Mucosa of gallbladder (tissue), 1 donor: ENCODE measurements around the gene SLC39A11. TPM values are rescaled to one million over a fixed set of nuclear protein-coding genes. Genes with fewer than 3 reads are reported as not detected.
"Not testable (repeated sequence)": the region's sequence is repeated elsewhere in the genome, so short reads cannot be mapped to it uniquely, and the experiment has no call there.

Experiments
- DNase-seq: peaks from one replicate; pipeline ENCODE4 v3.0.0-alpha.2; 2020; ENCODE audit warnings: low spot score
- total RNA-seq: library from RNA; stranded (reverse); gene quantifications from one replicate; pipeline ENCODE4 v1.2.1, GENCODE V29; 2021
- donor health status: DM: no; HTN: no; CAD: no.

Gene SLC39A11, protein sequence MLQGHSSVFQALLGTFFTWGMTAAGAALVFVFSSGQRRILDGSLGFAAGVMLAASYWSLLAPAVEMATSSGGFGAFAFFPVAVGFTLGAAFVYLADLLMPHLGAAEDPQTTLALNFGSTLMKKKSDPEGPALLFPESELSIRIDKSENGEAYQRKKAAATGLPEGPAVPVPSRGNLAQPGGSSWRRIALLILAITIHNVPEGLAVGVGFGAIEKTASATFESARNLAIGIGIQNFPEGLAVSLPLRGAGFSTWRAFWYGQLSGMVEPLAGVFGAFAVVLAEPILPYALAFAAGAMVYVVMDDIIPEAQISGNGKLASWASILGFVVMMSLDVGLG
- 62.8 TPM for total RNA-seq

DNA sequence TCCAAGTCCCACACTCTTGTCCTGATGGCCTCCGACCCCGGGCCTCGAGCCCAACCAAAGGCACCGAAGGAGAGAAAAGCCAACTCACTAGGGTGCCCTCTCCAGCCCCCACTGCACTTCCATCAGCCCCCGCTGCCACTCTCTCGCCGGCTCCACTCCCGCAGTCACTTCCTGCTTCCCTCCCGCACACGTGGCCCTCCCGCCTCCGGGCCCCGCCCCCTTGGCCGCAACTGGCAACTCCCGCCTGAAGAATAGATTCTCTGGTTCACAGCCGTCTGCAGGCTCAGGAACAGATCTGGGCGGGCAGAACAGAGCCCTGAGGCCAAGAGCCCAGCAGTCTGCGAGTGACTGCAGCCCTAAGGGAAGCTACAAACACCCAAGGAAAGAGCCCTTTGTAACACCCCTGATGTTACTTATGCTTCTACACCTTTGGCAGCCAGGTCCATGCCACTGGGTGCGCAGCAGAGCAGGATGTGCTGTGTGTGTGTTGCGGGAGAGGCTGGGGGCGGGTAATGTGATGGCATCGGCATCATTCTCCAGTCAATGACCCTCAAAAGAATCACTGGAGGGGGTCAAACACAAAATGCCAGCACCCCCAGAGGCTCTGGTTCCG, at the start of gene SLC39A11:
Gene SLC39A11 (minus strand): TSS at position 166 of the 613 bp plus-strand sequence. CDS start 3,924 bp downstream, outside the sequence.
- peak; percentile 92 for DNase-seq

DNA sequence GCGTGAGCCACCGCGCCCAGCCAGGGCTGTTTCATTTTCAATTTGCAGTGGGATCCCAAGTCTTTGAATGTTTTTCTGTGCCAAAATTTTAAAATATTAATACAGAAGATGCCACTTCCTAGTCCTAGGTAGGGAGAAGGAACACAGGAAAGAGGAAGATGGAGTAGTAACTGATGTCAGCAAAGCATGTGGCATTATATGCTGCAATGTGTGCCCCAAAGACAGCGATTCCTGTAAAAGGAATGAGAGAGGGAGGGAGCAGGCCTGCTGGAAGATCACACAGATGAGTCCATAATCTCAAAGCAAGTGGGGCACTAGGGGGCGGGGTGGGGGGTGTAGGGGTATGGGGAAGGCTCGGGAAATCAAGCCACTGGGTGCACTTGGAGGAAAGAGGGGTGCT, 48.9 kb upstream of the SLC39A11 start:
- DNase-seq = no peak

DNA sequence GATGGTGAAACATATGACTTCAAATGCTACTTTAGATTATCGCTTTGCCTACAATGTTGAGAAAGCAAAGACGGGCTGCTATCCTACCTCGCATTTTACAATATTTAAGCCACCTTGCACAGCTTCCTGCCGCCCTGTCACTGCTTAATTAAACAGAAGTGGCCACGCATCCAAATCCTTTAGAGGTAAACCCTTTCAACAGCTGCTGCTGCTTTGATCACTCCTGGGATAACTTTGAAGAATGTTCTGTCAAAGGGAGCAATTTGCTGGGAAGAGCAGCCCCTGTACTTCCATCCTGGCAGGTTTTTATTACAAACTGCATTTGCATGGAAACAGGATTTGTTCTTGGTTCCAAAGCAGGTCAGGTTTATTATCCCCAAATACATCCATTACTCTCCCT, 48.1 kb upstream of the SLC39A11 start:
- DNase-seq = no peak

DNA sequence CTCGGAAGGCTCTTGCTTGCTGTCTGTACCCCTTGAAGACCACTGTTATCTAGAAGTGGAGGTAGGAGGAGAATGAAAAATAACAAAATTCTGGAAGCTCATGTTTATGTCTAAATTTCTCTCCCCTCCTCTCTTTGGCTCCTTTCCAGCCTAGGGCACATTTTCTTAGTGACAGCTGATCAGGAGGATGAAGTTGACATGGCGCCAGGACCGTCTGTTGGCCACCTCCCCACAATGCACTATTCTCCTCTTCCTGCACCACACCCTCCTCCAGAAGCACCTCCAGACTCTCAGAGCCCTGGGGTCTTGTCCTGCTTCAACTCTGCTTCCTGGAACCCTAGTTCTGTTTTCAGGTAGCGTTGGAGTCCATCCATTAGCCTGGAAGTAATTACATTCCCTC, 46.8 kb upstream of the SLC39A11 start:
- no peak for DNase-seq

DNA sequence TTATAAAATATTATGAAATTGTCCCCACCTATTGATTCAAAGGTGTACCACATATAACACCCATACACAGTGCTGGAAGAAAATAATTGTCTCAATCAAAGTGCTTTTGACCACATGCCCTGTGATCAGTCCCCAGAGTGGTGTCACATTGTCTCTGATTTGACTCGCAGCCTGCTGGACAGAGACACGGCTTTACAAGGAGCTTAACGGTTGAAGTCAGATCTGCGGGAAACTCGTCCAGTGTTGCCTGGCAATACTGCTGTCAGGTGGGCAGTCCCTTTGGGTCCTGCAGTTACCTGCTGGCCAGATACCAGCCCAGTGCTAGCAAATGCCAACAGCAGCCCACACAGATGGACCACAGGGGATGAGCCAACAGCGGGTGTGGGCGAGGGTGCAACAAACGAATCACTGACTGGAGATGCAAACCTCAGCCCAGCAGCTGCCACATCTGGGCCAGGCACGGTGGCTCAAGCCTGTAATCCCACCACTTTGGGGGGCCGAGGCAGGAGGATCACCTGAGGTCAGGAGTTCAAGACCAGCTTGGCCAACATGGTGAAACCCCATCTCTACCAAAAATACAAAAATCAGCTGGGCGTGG, 46.2 kb upstream of the SLC39A11 start:
- DNase-seq = no peak

DNA sequence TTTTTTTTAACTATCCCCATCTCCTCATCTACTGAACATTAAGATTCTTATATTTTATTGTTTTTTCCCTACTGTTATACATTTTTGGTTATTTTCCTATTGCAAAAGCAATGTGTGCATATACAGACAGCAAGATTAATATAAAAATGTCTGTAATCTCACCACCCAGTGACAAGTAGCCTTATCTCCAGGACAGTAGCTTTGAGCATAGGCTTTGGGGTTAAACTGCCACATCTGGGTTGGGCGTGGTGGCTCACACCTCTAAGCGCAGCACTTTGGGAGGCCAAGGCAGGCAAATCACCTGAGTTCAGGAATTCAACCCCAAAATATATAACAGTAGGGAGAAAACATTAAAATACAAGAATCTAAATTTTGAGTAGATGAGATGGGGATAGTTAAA, 44.9 kb upstream of the SLC39A11 start:
- DNase-seq = no peak

DNA sequence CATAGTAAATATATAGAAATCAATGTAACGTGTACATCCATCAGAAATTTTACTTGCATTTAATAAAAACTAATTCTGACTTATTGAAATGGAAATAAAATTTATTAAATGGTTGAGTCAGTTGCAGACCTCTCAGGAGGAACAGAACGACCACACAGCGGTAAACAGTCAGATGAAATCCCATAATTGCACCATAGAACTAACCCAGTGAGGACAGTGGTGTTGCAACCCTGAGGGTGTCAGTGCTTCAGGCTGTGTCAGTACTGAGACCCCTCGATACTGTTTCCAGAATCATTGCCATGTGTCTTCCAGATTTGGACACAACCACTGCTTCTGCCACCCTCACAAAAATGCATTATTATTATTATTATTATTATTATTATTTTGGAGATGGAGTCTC, 43.3 kb upstream of the SLC39A11 start:
- no peak for DNase-seq

DNA sequence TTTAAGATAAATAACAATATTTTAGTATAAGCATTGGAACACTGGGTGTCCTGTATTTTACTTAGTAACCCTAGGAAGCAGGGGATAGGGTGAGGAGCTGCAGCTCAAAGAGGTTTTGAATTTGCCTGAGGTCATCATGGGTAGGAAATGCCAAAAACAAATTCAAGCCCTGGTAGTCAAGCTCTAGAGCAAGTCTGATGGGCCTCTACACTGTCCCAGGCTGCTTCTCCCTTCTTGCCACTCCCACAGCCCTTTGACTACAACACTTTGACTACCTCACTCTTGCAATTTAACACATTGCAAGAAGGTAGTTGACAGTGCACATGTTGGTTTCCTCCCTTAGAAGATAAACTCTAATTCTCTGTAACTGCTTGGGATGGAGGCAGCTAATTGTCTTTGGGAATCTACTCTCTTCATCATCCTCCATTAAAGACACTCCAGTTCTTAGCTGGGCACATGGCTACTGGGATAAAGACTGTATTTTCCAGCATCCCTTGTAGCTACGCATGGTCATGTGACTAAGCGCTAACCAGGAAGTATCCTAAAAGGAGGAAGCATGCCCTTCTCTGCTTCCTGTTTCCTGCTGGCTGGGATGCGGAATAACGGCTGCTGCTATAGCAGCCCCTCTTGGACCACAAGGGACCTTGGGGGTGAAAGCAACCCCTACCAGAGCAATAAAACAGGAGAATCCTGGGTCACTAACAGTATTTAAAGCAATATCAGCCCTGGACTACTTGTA, 41.6 kb upstream of the SLC39A11 start:
- no peak for DNase-seq

DNA sequence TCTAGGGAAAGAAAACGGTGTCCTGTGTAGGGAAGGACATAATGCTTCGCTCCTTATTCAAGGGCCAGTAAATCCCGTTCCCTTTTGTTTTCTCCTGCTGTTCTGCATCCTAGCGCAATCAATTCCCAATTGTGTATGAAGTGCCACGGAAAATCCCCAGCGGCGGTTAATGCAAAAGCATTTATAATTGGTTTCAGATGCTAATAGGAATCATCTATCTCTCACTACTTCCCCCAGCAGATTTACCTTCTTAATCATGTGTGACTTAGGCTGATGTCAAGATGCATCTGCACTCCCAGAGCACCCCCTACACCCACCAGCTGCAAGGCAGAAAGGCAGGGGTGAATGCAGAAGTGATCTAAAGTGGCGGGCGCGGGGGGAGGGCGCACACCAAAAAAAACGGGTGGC, 39.6 kb upstream of the SLC39A11 start:
- DNase-seq = no peak

DNA sequence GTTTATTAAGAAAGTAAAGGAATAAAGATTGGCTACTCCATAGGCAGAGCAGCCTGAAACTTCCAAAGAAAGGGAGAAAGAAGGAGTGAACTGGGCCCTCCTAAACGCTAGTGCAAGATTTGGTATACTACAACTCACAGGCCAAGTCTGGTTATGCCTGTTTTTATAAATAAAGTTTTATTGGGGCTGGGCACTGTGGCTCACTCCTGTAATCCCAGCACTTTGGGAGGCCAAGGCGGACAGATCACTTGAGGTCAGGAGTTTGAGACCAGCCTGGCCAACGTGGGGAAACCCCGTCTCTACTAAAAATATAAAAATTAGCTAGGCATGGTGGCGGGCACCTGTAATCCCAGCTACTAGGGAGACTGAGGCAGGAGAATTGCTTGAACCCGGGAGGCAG, 39.0 kb upstream of the SLC39A11 start:
- DNase-seq = not testable (repeated sequence)

DNA sequence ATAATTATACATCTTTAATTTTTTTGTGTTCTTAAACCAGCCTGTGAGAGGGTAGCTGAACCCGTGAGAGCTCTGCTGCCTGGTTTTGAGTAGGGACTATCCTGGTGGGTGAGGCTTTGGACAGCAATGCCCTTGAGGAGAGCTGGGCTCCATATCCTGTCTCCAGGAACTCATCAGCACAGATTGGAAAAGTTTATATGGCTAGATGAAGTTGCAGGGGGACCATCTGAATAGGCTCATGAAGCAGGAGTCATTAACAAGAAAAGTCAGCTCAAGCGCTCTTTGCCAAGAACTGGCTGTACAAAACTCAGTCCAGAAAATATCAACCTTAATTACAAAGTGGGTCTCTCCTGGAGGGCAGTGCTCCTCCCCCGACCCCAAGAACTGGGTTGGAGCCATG, 38.5 kb upstream of the SLC39A11 start:
- no peak for DNase-seq

DNA sequence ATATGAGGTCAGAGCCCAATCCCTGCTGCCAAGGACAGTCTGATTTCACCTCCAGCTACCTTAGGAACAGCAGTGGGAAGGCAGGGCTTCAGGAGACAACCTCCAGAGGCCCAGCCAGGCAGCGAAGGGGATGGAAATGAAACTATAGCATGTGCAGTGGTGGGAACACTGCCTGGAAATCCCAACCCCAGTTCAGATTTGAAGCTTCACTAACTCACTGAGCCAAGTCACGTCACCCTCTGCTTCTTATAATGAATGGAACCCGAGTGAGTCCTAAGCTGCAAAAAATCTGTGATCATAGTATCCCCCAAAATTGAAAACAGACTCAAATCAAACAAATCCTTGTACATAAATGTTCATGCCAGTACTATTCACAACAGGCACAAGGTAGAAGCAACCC, 36.0 kb upstream of the SLC39A11 start:
- no peak for DNase-seq

DNA sequence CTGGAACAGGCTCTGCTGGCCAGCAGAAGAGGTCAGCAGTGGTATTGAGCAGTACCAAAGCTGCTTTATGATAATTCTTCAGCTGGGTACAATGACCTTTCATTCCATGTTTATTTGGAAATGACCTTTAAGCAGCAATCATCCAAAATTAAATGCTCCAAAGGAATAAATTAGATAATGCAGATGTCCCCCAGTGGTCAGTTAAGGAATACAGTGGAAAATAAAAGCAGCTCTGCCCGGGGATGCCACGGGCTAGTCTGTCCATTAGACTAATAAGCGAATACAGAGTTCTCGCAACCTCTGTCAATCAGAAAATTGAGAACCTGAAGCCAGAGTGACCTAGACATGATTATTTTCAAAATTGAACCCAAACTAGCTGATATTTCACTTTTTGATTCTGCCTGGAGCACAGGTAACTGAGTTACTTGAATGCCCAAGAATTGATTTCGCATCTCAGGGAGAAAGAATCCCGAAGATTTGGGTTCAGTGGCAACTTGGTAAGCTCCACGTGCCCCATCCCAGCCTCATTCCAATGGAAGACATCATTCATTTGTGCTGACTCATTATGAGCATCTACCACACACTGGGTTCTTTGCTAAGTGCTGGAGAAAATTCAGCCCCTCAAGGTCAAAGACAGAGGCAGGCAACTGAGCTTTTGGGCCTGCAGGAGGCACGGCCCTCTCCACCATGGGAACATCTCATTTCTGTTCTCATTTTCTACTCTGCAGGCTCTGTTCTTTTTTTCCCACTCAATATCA, 34.4 kb upstream of the SLC39A11 start:
- DNase-seq = no peak

DNA sequence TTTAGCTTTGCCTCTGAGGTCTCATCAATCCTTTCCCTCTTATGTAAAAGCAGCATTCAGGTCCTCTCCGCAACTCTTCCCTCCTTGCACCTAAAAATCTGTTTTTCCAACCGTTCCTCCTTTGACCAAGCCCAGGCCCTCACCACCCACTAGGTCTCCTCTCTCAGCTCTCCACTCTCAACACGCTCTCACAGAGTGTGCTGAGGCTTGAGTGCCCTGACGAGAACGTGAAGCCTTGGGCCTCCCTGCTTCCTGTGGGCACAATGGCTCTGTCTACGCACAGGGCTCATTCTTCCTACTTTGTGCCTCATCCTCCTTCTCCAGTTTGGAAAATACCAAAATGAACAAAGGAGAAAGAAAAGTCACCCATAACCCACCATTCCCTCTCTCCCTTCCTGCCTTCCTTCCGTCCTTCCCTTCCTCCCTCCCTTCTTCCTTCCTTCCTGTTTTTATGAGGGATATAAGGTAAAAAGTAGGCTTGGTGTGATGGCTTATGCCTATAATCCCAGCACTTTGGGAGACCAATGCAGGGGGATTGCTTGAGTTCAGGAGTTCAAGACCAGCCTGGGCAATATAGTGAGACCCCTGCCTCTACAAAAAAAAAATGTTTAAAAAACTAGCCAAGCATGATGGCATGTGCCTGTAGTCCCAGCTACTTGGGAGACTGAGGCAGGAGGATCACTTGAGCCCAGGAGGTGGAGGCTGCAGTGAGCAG, 31.3 kb upstream of the SLC39A11 start:
- DNase-seq = no peak

DNA sequence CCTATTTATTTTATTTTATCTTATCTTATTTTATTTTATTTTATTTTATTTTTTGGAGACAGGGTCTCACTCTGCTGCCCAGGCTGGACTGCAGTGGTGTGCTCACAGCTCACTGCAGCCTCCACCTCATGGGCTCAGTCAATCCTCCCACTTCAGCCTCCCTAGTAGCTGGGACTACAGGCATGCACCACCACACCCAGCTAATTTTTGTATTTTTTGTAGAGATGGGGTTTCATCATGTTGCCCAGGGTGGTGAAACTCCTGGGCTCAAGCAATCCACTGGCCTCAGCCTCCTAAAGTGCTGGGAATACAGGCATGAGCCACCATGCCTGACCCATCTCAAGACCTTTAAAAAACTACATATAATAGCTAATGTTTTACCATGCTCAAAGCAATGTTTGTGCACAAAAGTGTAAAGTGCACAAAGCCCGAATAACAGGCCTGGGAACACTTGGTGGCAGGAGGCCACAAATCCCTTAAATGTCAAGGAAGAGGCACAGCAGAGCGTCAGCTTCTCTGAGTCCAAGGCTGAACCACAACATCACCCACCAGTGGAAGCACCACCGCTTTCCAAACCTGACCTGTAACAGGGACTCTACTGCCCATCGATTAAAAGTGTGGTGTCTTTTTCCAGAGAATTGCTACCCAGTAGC, 30.6 kb upstream of the SLC39A11 start:
- DNase-seq = no peak

DNA sequence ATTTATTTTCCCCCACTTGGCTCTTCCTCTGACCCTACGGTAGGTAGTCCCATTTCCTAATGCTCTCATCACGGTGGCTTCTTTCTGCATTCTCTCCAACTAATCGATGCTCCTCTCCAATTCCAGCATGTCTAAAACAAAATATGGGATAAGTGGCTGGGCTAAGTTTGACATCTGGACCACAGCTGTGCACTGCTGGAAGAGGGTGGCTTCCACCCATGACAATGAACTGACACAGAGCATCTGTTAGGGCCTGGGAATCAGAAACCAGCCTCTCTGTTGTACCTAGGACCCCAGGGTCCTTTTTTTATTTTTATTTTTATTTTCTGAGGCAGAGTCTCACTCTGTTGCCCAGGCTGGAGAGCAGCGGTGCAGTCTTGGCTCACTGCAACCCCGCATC, 29.0 kb upstream of the SLC39A11 start:
- DNase-seq = no peak

DNA sequence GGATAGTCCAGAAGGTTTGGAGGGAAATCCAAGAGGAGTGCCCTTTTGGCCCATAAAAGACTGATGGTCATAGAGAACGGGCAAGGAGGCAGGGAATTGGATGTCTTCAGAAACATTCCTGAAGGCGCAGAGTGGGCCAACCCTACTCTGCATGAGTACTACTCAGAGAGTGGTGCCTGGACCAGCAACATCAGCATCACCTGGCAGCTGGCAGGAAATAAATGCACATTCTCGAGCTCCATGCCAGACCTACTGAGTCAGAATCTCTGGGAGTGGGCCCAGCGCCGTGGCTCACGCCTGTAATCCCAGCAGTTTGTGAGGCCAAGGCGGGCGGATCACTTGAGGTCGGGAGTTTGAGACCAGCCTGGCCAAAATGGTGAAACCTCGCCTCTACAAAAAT, 27.1 kb upstream of the SLC39A11 start:
- no peak for DNase-seq

DNA sequence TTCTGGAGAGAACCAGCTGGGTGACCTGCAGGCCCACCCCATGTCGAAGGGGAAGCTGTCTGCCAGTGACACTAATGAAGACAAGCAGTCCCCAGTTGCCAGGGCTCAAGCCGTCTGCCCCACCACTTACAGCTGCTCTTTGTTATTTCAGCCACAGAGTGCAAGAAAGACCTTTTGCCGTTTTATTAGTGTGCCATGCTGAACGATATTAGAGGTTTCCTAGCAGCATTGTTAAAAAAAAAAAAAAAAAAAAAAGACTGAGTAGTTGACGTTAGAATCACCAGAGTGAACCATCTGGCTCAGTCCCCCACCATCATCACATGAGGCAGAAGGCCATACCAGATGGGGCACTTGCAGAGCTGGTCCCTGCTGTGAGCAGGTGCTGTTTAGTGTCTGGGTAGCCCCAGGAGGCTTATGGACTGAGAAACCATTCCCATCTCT, 26.5 kb upstream of the SLC39A11 start:
- no peak for DNase-seq

DNA sequence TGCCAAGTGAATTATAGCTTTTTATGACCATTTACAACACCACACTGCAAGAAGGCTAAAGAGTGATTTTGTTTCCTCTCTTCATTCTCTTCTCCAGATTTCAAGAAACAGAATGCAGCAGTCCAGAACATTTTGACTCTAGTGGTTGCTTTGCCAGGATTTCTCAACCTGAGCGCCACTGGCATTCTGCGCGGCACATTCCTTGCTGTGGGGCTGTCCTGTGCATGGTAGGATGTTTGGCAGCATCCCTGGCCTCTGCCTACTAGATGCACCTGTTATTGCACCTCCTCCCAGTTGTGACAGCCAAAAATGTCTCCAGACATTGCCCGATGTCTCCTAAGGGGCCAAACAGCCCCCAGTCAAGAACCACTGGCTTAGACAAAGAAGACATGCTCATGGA, 25.7 kb upstream of the SLC39A11 start:
- DNase-seq = no peak

DNA sequence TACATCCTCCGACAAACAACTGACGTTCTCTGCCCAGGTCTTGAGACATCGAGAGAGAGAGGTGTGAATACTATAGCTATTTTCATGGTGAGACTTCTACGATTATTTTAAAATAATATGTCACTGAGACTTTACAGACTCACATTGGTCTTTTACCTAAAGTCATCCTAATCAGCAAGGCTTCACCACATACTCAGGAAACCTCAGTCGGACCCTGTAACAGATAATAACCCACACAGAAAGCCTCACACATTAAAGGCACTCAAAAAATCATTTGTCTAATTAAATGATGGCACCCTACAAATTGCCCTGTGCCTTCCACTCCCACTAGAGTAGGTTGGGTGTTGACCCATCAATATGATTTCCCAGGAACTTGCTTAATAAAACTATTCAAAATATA, 19.8 kb upstream of the SLC39A11 start:
- DNase-seq = no peak

DNA sequence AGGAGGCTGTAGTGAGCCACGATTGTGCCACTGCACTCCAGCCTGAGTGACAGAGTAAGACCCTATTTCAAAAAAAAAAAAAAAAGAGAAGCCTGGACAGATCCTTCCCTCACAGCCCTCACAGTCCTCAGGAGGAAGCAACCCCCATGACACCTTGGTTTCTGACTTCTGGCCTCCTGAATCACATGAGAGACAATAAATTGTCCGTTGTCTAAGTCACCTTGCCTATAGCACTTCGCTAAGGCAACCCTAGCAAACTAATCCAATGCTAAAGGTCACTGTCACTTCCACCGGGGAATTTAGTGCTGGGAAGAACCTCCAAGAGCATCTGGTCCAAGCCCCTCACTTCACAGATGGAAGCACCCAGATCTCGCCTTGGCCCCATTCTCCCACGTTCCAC, 18.9 kb upstream of the SLC39A11 start:
- DNase-seq = no peak
